K562 (cell line): ENCODE measurements around the gene CREB3L2. TPM values are rescaled to one million over a fixed set of nuclear protein-coding genes. Genes with fewer than 3 reads are reported as not detected.

Experiments used
- polyA plus RNA-seq, 8 experiments: library from polyadenylated mRNA; depleted of rRNA in 4 of 8; stranded (reverse) in 5 of 8; unstranded in 3 of 8; fragments of >200 nt; fragmentation: Nextera tagmentation in 2 of 8; fragmentation: Illumina TruSeq in 1 of 8; extraction: Ambion mirVana in 2 of 8; extraction: Trizol in 1 of 8; gene quantifications; 2 replicates each; pipeline versions ENCODE4 v1.2.1 to v1.2.3, GENCODE V29; 2011 to 2014; ENCODE audit warnings: inconsistent platforms in 1 of 8, missing spikeins in 1 of 8
- total RNA-seq, 7 experiments: library from RNA; depleted of rRNA in 6 of 7; stranded (reverse); fragments of >200 nt in 6 of 7; fragmentation: Illumina TruSeq in 2 of 7; extraction: Trizol in 2 of 7; gene quantifications; 2 replicates each; pipeline versions ENCODE4 v1.2.1 to v1.2.3, GENCODE V29; 2011 to 2021; ENCODE audit warnings: low replicate concordance in 1 of 7
- TF ChIP-seq, protein P1 (sequence below), 2 experiments: fragments of 450-650 bp in 1 of 2; sonication (generic) in 1 of 2; formaldehyde crosslinking in 1 of 2; IDR thresholded peaks; 2 replicates each; pipeline versions ENCODE4 v1.7.1 to v1.9.0; 2016 to 2022; ENCODE audit warnings: inconsistent platforms in 1 of 2, mild to moderate bottlenecking in 1 of 2, missing genetic modification reagents in 1 of 2

Gene CREB3L2
- total and polyA plus RNA-seq, 9 of the 15 experiments (the other 6 are each of a cell fraction or from before 2014, with no cell fraction given) = 7.1 to 45.6 (median 15.8) TPM

DNA sequence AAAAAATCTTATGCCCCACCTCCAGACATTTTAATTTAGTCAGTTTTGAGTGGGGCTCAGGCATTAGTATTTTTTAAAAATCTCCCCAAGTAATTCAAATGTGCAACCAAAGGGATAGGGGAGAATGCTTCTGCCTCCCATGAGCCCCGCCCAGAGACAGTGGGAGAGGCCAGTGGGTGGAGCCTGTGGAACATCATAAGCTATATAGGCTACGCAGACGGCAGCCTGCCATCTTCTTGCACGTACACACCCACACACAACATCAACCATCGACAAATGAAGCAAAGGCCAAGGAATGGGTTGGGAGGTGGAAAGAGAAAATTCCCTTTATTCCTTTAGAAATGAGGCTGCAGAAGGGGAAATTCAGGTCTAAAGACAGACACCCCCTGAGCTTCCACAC, 25.2 kb downstream of the CREB3L2 start (continued):
- TF ChIP-seq, protein P1, sequence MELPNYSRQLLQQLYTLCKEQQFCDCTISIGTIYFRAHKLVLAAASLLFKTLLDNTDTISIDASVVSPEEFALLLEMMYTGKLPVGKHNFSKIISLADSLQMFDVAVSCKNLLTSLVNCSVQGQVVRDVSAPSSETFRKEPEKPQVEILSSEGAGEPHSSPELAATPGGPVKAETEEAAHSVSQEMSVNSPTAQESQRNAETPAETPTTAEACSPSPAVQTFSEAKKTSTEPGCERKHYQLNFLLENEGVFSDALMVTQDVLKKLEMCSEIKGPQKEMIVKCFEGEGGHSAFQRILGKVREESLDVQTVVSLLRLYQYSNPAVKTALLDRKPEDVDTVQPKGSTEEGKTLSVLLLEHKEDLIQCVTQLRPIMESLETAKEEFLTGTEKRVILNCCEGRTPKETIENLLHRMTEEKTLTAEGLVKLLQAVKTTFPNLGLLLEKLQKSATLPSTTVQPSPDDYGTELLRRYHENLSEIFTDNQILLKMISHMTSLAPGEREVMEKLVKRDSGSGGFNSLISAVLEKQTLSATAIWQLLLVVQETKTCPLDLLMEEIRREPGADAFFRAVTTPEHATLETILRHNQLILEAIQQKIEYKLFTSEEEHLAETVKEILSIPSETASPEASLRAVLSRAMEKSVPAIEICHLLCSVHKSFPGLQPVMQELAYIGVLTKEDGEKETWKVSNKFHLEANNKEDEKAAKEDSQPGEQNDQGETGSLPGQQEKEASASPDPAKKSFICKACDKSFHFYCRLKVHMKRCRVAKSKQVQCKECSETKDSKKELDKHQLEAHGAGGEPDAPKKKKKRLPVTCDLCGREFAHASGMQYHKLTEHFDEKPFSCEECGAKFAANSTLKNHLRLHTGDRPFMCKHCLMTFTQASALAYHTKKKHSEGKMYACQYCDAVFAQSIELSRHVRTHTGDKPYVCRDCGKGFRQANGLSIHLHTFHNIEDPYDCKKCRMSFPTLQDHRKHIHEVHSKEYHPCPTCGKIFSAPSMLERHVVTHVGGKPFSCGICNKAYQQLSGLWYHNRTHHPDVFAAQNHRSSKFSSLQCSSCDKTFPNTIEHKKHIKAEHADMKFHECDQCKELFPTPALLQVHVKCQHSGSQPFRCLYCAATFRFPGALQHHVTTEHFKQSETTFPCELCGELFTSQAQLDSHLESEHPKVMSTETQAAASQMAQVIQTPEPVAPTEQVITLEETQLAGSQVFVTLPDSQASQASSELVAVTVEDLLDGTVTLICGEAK (IDR thresholded peaks at IDR 0.05) = no peak
- TF ChIP-seq, protein P1 (CRISPR knock-in tag; IDR thresholded peaks at IDR 0.05) = peak; percentile 31; the same call in 1 of the 2 replicates
